ENCODE data around the gene SCYL1. TPM values are rescaled to one million over a fixed set of nuclear protein-coding genes. Genes with fewer than 3 reads are reported as not detected.

Gene SCYL1
- total RNA-seq, 1 donor: 109 TPM

DNA sequence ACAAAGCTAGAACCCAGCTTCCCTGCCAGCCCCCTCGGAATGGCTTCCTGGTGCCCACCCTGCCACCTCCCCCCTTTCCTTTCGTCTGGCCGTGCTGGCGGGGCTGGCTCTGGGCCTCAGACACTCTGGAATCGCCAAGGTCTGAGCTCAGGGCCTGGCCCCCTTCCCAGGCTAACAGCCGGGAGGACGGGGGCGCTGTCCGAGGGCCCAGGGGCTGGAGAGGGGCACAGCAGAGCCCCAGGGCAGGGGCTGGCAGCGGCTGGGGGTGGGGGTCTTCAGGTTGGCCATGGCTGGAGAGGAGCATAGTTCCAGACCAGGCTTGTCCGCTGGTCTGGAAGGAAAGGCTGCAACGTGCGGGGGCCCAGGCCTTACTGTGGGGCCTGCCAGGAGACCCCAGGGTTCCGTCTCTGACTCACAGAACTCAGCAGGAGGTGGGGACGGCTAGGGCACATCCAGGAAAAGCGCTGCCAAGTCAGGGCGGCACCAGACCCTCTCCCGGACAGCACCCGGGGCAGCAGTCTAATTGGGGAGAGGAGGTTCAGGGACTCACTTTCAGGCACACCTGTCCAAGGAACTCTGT, 34.1 kb downstream of the SCYL1 start:
- Histone ChIP-seq H3K9me3 (ENCODE audit: low read depth, low read length) (no peaks in the 10 kb centered on the region), H3K4me1 (ENCODE audit: insufficient read depth, low read length) (peaks cover 56% of the 10 kb centered on the region), H3K27ac (ENCODE audit: low read depth, low read length) (peak overlapping the region; percentile 86), H4K20me1 (ENCODE audit: insufficient read depth, low read length) (peaks cover 19% of the 10 kb centered on the region), H3K36me3 (ENCODE audit: insufficient read depth, low read length) (no peaks in the 10 kb centered on the region), H3K4me2 (ENCODE audit: insufficient read depth, low read length) (peak overlapping the region; percentile 72), H3K79me2 (ENCODE audit: insufficient read depth, low read length) (peaks cover 34% of the 10 kb centered on the region), H2AFZ (ENCODE audit: low read length) (peak overlapping the region; percentile 75), H3K27me3 (ENCODE audit: insufficient read depth, low read length) (no peaks in the 10 kb centered on the region), H3K4me3 (ENCODE audit: insufficient read depth, low read length) (peak overlapping the region; percentile 82)
- TF ChIP-seq, protein P1, sequence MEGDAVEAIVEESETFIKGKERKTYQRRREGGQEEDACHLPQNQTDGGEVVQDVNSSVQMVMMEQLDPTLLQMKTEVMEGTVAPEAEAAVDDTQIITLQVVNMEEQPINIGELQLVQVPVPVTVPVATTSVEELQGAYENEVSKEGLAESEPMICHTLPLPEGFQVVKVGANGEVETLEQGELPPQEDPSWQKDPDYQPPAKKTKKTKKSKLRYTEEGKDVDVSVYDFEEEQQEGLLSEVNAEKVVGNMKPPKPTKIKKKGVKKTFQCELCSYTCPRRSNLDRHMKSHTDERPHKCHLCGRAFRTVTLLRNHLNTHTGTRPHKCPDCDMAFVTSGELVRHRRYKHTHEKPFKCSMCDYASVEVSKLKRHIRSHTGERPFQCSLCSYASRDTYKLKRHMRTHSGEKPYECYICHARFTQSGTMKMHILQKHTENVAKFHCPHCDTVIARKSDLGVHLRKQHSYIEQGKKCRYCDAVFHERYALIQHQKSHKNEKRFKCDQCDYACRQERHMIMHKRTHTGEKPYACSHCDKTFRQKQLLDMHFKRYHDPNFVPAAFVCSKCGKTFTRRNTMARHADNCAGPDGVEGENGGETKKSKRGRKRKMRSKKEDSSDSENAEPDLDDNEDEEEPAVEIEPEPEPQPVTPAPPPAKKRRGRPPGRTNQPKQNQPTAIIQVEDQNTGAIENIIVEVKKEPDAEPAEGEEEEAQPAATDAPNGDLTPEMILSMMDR (IDR thresholded peaks at IDR 0.05; ENCODE audit: extremely low read depth, low read depth, low read length): no peak
- peak; percentile 95 for DNase-seq (ENCODE audit: insufficient read length, low spot score, missing footprints)

DNA sequence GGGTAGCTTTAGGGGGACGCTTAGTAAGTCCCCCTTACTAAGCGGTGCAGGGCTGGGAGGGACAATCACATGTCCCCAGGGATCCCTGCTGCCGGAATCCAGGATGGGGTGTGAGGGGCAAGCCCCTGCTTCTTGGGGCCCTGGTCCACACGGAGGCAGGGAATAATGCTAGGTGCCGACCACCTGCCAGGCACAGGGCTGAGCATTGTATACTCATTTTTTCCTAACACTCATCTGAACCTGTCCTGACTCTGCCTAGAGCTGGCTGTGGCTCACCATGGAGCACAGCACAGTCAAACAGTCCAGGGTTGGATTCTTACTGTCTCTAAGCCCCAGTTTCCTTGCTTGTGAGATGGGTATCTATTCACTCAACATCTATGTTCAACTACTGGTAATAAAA, 34.7 kb downstream of the SCYL1 start:
- H3K4me3 ChIP-seq (ENCODE audit: insufficient read depth, low read length): no peak overlapping the region
- peaks cover 15% of the 10 kb centered on the region for H4K20me1 ChIP-seq (ENCODE audit: insufficient read depth, low read length)
- peak overlapping the region; percentile 86 for H3K27ac ChIP-seq (ENCODE audit: low read depth, low read length)
- TF ChIP-seq, protein P1 (IDR thresholded peaks at IDR 0.05; ENCODE audit: extremely low read depth, low read depth, low read length): no peak
- peaks cover 29% of the 10 kb centered on the region for H3K79me2 ChIP-seq (ENCODE audit: insufficient read depth, low read length)
- peaks cover 56% of the 10 kb centered on the region for H3K4me1 ChIP-seq (ENCODE audit: insufficient read depth, low read length)
- no peaks in the 10 kb centered on the region for H3K27me3 ChIP-seq (ENCODE audit: insufficient read depth, low read length)
- peak overlapping the region; percentile 47 for H3K4me2 ChIP-seq (ENCODE audit: insufficient read depth, low read length)
- no peak for DNase-seq (ENCODE audit: insufficient read length, low spot score, missing footprints)
- H2AFZ ChIP-seq (ENCODE audit: low read length): no peak overlapping the region
- H3K36me3 ChIP-seq (ENCODE audit: insufficient read depth, low read length): no peaks in the 10 kb centered on the region
- H3K9me3 ChIP-seq (ENCODE audit: low read depth, low read length): no peaks in the 10 kb centered on the region

DNA sequence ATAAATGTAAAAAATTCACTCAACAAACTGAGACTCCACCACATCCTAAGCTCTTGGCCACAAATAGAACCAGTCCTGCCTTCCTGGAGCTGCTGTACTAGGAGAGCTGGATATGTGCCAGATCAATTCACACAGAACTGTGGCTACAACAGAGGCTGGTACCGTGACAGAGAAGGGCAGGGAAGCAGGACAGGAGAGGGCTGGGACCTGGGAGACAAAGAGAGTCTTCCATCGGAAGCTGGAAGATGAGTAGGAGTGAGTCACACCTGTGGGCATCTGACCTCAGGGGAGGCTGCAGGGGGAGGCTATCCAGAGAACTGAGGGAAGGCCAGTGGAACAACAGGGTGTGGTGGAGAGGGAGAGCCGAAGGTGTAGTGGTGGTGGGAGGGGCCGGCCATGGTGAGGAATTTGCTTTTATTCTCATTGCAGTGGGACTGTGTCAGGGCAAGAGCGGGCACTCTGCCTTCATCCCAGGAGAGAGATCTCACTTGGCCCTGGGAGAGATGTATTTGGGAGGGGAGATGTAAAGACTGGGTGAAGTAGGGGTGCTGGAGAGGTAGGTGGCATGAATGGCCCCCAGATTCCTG, 35.2 kb downstream of the SCYL1 start:
- Histone ChIP-seq H2AFZ (ENCODE audit: low read length) (no peak overlapping the region), H3K36me3 (ENCODE audit: insufficient read depth, low read length) (no peaks in the 10 kb centered on the region), H4K20me1 (ENCODE audit: insufficient read depth, low read length) (peaks cover 10% of the 10 kb centered on the region), H3K4me3 (ENCODE audit: insufficient read depth, low read length) (no peak overlapping the region), H3K9me3 (ENCODE audit: low read depth, low read length) (no peaks in the 10 kb centered on the region), H3K79me2 (ENCODE audit: insufficient read depth, low read length) (peaks cover 24% of the 10 kb centered on the region), H3K4me2 (ENCODE audit: insufficient read depth, low read length) (peak overlapping the region; percentile 47), H3K27ac (ENCODE audit: low read depth, low read length) (peak overlapping the region; percentile 86), H3K4me1 (ENCODE audit: insufficient read depth, low read length) (peaks cover 54% of the 10 kb centered on the region), H3K27me3 (ENCODE audit: insufficient read depth, low read length) (no peaks in the 10 kb centered on the region)
- DNase-seq (ENCODE audit: insufficient read length, low spot score, missing footprints): peak; percentile 96
- TF ChIP-seq, protein P1 (IDR thresholded peaks at IDR 0.05; ENCODE audit: extremely low read depth, low read depth, low read length): no peak

DNA sequence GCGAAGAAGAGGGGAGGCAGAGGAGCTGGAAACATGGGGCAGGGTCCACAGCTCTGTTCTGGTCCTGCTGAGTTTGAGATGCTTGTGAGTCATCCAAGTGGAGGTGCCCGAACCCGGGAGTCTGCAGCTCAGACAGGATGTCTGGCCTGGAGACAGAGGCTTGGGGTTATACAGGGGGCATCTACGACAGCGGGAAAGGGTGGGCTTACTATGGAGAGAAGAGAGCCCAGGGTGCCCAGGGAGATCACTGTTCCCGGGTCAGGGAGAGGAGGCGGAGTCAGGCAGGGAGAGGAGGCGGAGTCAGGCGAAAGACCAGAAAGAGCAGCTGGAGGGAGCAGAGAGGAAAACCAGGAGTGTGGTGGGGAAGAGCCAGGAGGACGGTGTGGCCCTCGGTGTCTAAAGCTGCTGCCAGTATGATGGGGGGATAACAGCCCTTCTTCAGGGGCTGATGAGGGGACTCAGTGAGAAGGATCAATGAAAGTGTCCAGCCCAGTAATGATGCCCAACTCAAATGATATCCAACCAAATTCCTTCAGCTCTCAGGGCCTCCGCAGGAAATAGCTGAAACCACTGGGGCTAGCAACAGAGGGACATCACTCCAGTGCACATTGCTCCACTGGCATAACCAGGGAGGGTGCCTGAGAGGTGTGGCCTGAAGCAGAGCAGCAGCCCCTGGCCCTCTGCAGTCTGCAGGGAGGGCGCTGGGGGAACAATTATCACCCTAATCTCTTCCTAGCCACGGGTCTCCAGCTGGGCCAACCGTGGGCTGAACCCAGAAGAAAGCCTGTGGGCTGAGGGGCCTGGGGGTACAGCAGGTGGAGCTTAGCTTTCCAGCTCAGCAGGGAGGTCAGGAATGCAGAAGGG, 35.9 kb downstream of the SCYL1 start:
- H3K36me3 ChIP-seq (ENCODE audit: insufficient read depth, low read length): no peaks in the 10 kb centered on the region
- peaks cover 53% of the 10 kb centered on the region for H3K4me1 ChIP-seq (ENCODE audit: insufficient read depth, low read length)
- H3K27ac ChIP-seq (ENCODE audit: low read depth, low read length): peak overlapping the region; percentile 86
- peak overlapping the region; percentile 47 for H3K4me2 ChIP-seq (ENCODE audit: insufficient read depth, low read length)
- no peaks in the 10 kb centered on the region for H3K27me3 ChIP-seq (ENCODE audit: insufficient read depth, low read length)
- peak overlapping the region; percentile 77 for H2AFZ ChIP-seq (ENCODE audit: low read length)
- peak; percentile 94 for DNase-seq (ENCODE audit: insufficient read length, low spot score, missing footprints)
- TF ChIP-seq, protein P1 (IDR thresholded peaks at IDR 0.05; ENCODE audit: extremely low read depth, low read depth, low read length): no peak
- H3K9me3 ChIP-seq (ENCODE audit: low read depth, low read length): no peaks in the 10 kb centered on the region
- H3K79me2 ChIP-seq (ENCODE audit: insufficient read depth, low read length): peaks cover 17% of the 10 kb centered on the region
- peaks cover 3% of the 10 kb centered on the region for H4K20me1 ChIP-seq (ENCODE audit: insufficient read depth, low read length)
- H3K4me3 ChIP-seq (ENCODE audit: insufficient read depth, low read length): no peak overlapping the region

Measured in osteoblast (primary cell).